GM12878 (cell line): Measurements from ENCODE around the gene HMGCS1. TPM values are rescaled to one million over a fixed set of nuclear protein-coding genes. Genes with fewer than 3 reads are reported as not detected.

Source experiments
- ATAC-seq: fragments of 200-7000 bp; cut with Tn5 transposase; 3 replicates; pipeline ENCODE4 v1.9.1; 2020; ENCODE audit warnings: mild to moderate bottlenecking, moderate library complexity
- BruUV-seq: library from RNA; stranded (reverse); fragments of 400-500 nt; replicated peaks from 2 replicates; lab custom pipeline; 2021; lab: Mats Ljungman, UMichigan
- CTCF ChIA-PET: fragments of 300-600 bp; sonication (Branson Sonifier 250); formaldehyde crosslinking; extraction: SDS; loops from one replicate; lab custom pipeline; 2021; ENCODE audit warnings: inconsistent platforms; lab: Yijun Ruan, JAX
- POLR2A ChIA-PET: fragments of 350-600 bp; formaldehyde crosslinking; extraction: SDS; loops from one replicate; lab custom pipeline; 2021; ENCODE audit warnings: inconsistent platforms; lab: Charles Lee
- RAD21 ChIA-PET: fragments of 300-600 bp; sonication (Branson Sonifier 250); formaldehyde crosslinking; loops from one replicate; lab custom pipeline; 2023; ENCODE audit warnings: antibody characterized with exemption; ENCODE audit not compliant: unreplicated experiment; lab: Charles Lee
- SMC1A ChIA-PET: fragments of 300-600 bp; sonication (Branson Sonifier 250); formaldehyde crosslinking; loops from one replicate; lab custom pipeline; 2023; ENCODE audit not compliant: unreplicated experiment, uncharacterized antibody; lab: Charles Lee
- DNase-seq: peaks from one replicate; pipeline ENCODE4 v3.0.0-alpha.2; 2011; ENCODE audit warnings: low read depth, low spot score
- FAIRE-seq: peaks from 3 replicates; lab custom pipeline; 2011; peaks lifted over from hg19 to GRCh38; lab: Jason Lieb, UNC
- H2AFZ ChIP-seq: 2 replicates; pipeline ENCODE4 v1.6.0; 2011; ENCODE audit warnings: low read depth, low read length, control low read depth; ENCODE audit not compliant: control insufficient read depth
- H3K27ac ChIP-seq: 2 replicates; pipeline ENCODE4 v1.5.1; 2011; ENCODE audit warnings: control low read depth; ENCODE audit not compliant: control insufficient read depth, insufficient read depth
- H3K27me3 ChIP-seq, 2 experiments: replicated peaks in 1 of 2; 2 replicates each; pipeline versions ENCODE4 v1.6.0 to v1.6.1; 2011; ENCODE audit warnings: low read length in 1 of 2; ENCODE audit not compliant: control insufficient read depth in 2 of 2, insufficient read depth in 2 of 2
- H3K36me3 ChIP-seq, 2 experiments: 2 replicates each; pipeline ENCODE4 v1.5.1; 2011; ENCODE audit warnings: low read length in 1 of 2; ENCODE audit not compliant: control insufficient read depth in 2 of 2, insufficient read depth in 2 of 2
- H3K4me1 ChIP-seq: 2 replicates; pipeline ENCODE4 v1.6.1; 2011; ENCODE audit warnings: mild to moderate bottlenecking, low read length, moderate library complexity, mixed read lengths; ENCODE audit not compliant: control insufficient read depth, insufficient read depth
- H3K4me2 ChIP-seq: 2 replicates; pipeline ENCODE4 v1.6.0; 2011; ENCODE audit warnings: control low read depth; ENCODE audit not compliant: control insufficient read depth, insufficient read depth
- H3K4me3 ChIP-seq: fragments of 200-600 bp; sonication (generic); 2 replicates; pipeline ENCODE4 v1.5.1; 2016
- H3K79me2 ChIP-seq: 2 replicates; pipeline ENCODE4 v1.6.0; 2011; ENCODE audit warnings: low read length; ENCODE audit not compliant: control insufficient read depth, insufficient read depth
- H3K9ac ChIP-seq: 2 replicates; pipeline ENCODE4 v1.8.0; 2011; ENCODE audit warnings: low read length, control low read depth, mixed read lengths; ENCODE audit not compliant: control insufficient read depth, insufficient read depth
- H3K9me3 ChIP-seq: replicated peaks from 3 replicates; pipeline ENCODE4 v1.5.1; 2011; ENCODE audit warnings: mild to moderate bottlenecking, low read length; ENCODE audit not compliant: control insufficient read depth, insufficient read depth
- H4K20me1 ChIP-seq: 2 replicates; pipeline ENCODE4 v1.6.0; 2011; ENCODE audit not compliant: control insufficient read depth, insufficient read depth
- CBX5 ChIP-seq: sonication (generic); IDR thresholded peaks from 2 replicates; pipeline ENCODE4 v1.6.1; 2016; ENCODE audit warnings: low read depth, moderate library complexity, mild to moderate bottlenecking, inconsistent platforms
- NBN ChIP-seq: fragments of 450-650 bp; IDR thresholded peaks from 2 replicates; pipeline ENCODE4 v1.6.1; 2016
- PAX5 ChIP-seq: IDR thresholded peaks from 2 replicates; pipeline ENCODE4 v1.6.1; 2011; ENCODE audit warnings: low read depth, low read length, borderline replicate concordance
- SPI1 ChIP-seq: IDR thresholded peaks from 2 replicates; pipeline ENCODE4 v1.6.1; 2011; ENCODE audit warnings: low read depth, mild to moderate bottlenecking, low read length, moderate library complexity, borderline replicate concordance; ENCODE audit not compliant: insufficient read depth
- WGBS: methylation state at CpG from one replicate; pipeline ENCODE4 v1.1.6; 2016; ENCODE audit warnings: low lambda C conversion rate; ENCODE audit not compliant: insufficient replicate concordance, insufficient coverage; ENCODE audit errors: missing lambda C conversion rate; 5-methylcytosine and 5-hydroxymethylcytosine counted together
- in situ Hi-C: fragments of 300-500 bp; cut with MboI; formaldehyde crosslinking; loops from 9 replicates; pipeline ENCODE4 v1.14.3; 2018; ENCODE audit warnings: mixed read lengths
- intact Hi-C: fragments of 100-400 bp; cut with micrococcal nuclease; formaldehyde crosslinking; loops from one replicate; pipeline ENCODE4 v1.14.2; 2022; ENCODE audit not compliant: unreplicated experiment
- polyA plus RNA-seq, 11 experiments: library from polyadenylated mRNA; depleted of rRNA in 4 of 11; unstranded in 6 of 11; stranded (reverse) in 5 of 11; fragments of >200 nt; fragmentation: Nextera tagmentation in 4 of 11; fragmentation: Illumina TruSeq in 1 of 11; extraction: Ambion mirVana in 4 of 11; extraction: Trizol in 1 of 11; gene quantifications; 1 replicate in 1 of 11; 2 replicates in 10 of 11; pipeline versions ENCODE4 v1.2.1 to v1.2.3, GENCODE V29; 2011 to 2016; ENCODE audit warnings: inconsistent platforms in 2 of 11, missing spikeins in 2 of 11, low read depth in 1 of 11
- total RNA-seq, 4 experiments: library from RNA; depleted of rRNA in 3 of 4; stranded (reverse); fragments of >200 nt in 3 of 4; fragmentation: Illumina TruSeq in 1 of 4; extraction: Trizol in 1 of 4; gene quantifications; 2 replicates each; pipeline versions ENCODE4 v1.2.1 to v1.2.3, GENCODE V29; 2013 to 2021

The HMGCS1 gene
- total and polyA plus RNA-seq, 10 of the 15 experiments (the other 5 are each of a cell fraction or from before 2014, with no cell fraction given) = 24.0 to 193 (median 108) TPM

DNA sequence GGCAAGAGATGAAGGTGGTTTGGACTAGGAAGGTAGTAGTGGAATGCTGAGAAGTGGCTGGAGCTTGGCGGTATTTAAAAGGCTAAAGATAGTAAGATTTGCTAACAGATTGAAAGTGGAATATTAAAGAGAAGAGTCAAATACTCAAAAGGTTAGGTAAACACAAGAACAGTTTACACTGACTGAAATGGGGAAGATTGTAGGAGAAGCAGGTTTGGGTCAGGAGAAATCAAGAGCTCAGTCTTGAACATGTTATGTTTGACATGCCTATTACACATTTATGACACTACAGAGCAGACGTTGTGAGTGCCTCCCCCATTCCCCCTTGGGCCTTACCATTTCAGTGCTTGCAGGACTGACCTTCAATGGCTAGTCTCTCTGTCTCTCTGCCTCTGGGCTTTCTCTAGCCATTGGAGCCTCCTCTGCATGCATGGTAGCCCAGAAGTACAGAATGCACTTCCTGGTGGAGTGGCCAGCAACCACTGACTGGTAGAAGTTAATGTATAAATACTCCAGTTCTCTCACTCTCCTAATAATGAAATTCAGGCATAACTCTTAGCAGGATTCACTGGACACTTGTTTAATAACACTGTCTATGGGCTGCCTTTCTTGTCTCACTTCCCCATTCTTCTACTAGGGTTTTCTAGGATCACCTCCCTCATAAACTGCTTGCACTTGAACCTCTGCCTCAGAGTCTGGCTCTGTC is 56.8 kb downstream of the HMGCS1 start:
- H3K4me2 ChIP-seq = no peak overlapping the region
- H3K27ac ChIP-seq = no peak overlapping the region
- DNase-seq (no peak), ATAC-seq (peak; percentile 72), FAIRE-seq (no peak)
- CTCF ChIA-PET = no interaction called here
- no peak overlapping the region for H2AFZ ChIP-seq
- no TSS peak for BruUV-seq
- H3K4me1 ChIP-seq = no peaks in the 10 kb centered on the region
- TF ChIP-seq NBN (no peak), SPI1 (peak; percentile 83)
- H3K4me3 ChIP-seq = no peak overlapping the region
- in situ Hi-C loops = no loop called here
- WGBS = 20% methylated on average over 2 of the region's 2 CpGs
- SMC1A ChIA-PET = interaction anchor here (2.2 kb wide), 1 partner anchor 8 kb away, joined by 5 read pairs; no protein-coding TSS in a partner anchor
- H3K9me3 ChIP-seq = no peaks in the 10 kb centered on the region
- POLR2A ChIA-PET = no interaction called here
- intact Hi-C loops = no loop called here
- H3K79me2 ChIP-seq = no peaks in the 10 kb centered on the region
- no peaks in the 10 kb centered on the region for H4K20me1 ChIP-seq
- no peaks in the 10 kb centered on the region for H3K27me3 ChIP-seq
- RAD21 ChIA-PET = no interaction called here
- no peaks in the 10 kb centered on the region for H3K36me3 ChIP-seq
- H3K9ac ChIP-seq = no peak overlapping the region

DNA sequence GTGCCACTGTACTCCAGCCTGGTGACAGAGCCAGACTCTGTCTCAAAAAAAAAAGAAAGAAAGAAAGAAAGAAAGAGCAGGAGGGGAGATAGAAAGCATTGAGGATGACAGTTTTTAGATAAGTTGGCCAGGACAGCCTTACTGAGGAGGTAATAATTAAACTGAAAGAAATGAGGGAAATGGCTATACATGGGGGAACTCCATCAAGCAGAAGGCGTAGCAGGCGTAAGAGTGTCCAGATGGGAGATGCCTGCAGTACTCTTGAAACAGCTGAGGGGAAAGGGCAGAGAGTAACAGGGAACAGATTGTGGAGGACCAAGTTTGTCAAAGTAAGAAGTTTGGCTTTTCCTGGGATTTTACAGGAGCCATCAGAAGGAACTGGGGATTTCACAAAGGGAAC is 57.5 kb downstream of the HMGCS1 start:
- POLR2A ChIA-PET = no interaction called here

More for the DNA sequence above, 57.5 kb downstream of the HMGCS1 start:
- DNase-seq (no peak), ATAC-seq (peak; percentile 78), FAIRE-seq (no peak)
- Histone ChIP-seq H3K79me2 (no peaks in the 10 kb centered on the region), H3K4me3 (no peak overlapping the region), H3K36me3 (no peaks in the 10 kb centered on the region), H3K9me3 (no peaks in the 10 kb centered on the region), H4K20me1 (no peaks in the 10 kb centered on the region), H3K9ac (no peak overlapping the region), H3K4me1 (no peaks in the 10 kb centered on the region), H2AFZ (no peak overlapping the region), H3K27ac (no peak overlapping the region), H3K27me3 (no peaks in the 10 kb centered on the region), H3K4me2 (no peak overlapping the region)
- CTCF ChIA-PET = no interaction called here
- intact Hi-C loops (no loop called here), in situ Hi-C loops (no loop called here)
- WGBS = 17% methylated on average over 2 of the region's 2 CpGs
- SMC1A ChIA-PET = no interaction called here
- RAD21 ChIA-PET = no interaction called here
- no TSS peak for BruUV-seq
- TF ChIP-seq CBX5 (no peak), PAX5 (no peak)
